Mammary epithelial cell (primary cell): ENCODE results near the gene KPNA6.

Experiments
- EZH2 ChIP-seq: IDR thresholded peaks from 2 replicates; pipeline ENCODE4 v1.6.1; 2012; ENCODE audit warnings: low read length, inconsistent platforms, borderline replicate concordance
- TF ChIP-seq, protein P1 (sequence below), 2 donors: IDR thresholded peaks in 1 of 2; conservative IDR thresholded peaks in 1 of 2; 2 replicates each; pipeline ENCODE4 v1.5.1; 2011 to 2012; ENCODE audit warnings: inconsistent platforms in 2 of 2, low read length in 2 of 2, mild to moderate bottlenecking in 2 of 2, control low read depth in 1 of 2, low read depth in 1 of 2; ENCODE audit not compliant: insufficient read depth in 1 of 2; ENCODE audit errors: extremely low read depth in 1 of 2

DNA sequence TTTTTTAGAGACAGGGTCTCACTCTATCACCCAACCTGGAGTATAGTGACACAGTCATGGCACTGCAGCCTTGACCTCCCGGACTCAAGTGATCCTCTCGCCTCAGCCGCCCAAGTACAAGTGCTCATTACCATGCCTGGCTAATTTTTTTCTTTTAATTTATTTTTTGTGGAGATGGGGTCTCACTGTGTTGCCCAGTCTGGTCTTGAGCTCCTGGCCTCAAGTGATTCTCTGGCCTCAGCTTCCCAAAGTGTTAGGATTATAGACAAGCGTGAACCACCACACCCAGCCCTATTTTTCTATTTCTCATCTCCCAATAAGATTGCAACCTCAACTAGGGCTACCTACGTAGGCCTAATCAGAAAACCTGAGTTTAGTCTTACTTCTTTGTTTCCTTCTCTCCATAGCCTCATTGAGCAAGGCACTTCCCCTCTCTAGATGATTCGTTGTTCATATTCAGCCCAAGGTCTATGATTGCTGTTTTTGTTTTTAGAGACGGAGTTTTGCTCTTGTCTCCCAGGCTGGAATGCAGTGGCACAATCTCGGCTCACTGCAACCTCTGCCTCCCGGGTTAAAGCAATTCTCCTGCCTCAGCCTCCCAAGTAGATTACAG, 1.1 kb upstream of the KPNA6 start:
- TF ChIP-seq, protein P1, sequence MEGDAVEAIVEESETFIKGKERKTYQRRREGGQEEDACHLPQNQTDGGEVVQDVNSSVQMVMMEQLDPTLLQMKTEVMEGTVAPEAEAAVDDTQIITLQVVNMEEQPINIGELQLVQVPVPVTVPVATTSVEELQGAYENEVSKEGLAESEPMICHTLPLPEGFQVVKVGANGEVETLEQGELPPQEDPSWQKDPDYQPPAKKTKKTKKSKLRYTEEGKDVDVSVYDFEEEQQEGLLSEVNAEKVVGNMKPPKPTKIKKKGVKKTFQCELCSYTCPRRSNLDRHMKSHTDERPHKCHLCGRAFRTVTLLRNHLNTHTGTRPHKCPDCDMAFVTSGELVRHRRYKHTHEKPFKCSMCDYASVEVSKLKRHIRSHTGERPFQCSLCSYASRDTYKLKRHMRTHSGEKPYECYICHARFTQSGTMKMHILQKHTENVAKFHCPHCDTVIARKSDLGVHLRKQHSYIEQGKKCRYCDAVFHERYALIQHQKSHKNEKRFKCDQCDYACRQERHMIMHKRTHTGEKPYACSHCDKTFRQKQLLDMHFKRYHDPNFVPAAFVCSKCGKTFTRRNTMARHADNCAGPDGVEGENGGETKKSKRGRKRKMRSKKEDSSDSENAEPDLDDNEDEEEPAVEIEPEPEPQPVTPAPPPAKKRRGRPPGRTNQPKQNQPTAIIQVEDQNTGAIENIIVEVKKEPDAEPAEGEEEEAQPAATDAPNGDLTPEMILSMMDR (conservative IDR thresholded peaks at IDR 0.05 in 1 of 2, IDR thresholded peaks at IDR 0.05 in 1 of 2; ENCODE audit: extremely low read depth in 1 of 2, insufficient read depth in 1 of 2, low read depth in 1 of 2, low read length in 2 of 2), result no peak
- TF ChIP-seq EZH2, result no peak
